T-helper 9 cell (primary cell): ENCODE data around the gene KCNAB1.
A peak's percentile ranks its signal among the peaks of the same experiment; 100 is the strongest.

Source experiments
- DNase-seq: peaks from one replicate; pipeline ENCODE4 v3.0.0-alpha.2; 2020

KCNAB1 gene

DNA sequence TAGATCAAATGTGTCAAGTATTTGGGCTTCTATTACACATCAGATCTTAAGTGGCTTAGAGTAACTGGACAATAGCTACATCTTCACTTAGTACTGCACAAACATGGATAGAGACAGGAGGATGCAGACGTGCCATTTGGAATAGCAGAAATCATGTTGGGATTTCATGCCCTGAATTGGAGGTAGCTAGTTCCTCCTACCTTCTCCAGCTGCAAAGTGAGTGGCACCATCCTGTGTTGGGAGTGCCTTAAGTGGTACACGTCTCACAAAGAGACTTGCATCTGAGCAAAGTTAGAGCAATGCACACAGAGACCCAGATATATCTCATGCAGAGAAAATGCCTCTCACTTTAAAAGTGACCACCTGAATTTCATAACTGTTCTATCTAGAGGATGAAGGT, 298.1 kb downstream of the KCNAB1 start:
- DNase-seq = no peak

DNA sequence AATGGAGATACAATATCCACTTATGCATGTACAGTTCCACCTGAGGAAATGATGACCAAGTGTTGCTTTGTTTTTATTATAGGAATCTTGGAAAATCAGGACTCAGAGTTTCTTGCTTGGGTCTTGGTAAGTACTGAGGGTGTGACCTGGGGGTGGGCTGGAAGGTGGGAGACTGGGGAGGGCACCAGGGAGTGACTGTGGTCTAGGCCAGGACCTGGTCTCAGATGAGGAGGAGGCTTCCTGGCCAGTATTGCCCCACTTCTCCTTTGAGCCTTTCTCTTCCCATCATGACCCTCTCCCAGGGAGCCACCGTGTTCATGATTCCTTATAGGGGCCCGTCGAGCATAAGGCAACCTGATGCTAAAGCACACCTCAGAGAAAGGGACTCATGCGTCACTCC, 301.2 kb downstream of the KCNAB1 start:
- no peak for DNase-seq

DNA sequence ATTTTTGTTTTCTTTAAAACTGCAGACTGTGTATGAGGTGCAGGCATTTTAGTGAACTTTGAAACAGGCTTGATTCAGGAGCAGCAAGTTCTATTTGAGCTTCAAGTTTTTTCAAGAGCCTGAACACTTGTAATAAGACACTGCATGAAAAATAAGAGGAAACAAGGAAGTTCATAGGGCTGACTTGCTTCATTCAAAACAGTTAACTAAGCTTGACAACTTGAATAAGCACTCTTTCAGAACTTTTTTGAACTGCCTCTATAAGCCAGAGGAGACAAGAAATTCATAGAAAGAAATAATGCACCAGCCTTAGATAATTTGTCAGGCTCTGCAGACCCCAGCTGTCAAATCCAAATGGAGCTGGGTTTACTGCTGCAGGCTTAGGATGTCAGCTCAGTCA, 304.4 kb downstream of the KCNAB1 start:
- no peak for DNase-seq

DNA sequence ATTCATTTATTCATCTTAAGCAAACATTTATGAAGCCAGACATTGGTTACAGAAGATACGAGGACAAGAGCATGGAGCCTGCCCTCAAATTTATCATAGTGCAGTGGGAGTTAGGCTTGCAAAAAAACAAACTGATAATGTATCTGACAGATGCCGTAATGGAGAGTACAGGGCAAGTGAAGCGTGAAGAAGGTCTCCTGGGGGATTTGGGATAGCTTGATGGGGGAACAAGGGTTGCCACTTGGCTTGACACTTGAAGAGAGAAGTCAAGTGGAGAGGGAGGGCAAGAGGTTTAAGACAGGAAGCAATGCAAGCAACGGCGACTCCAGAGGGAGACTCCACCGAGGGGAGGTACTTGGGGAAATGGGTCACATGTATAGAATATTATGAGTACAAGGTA, 305.3 kb downstream of the KCNAB1 start:
- no peak for DNase-seq

DNA sequence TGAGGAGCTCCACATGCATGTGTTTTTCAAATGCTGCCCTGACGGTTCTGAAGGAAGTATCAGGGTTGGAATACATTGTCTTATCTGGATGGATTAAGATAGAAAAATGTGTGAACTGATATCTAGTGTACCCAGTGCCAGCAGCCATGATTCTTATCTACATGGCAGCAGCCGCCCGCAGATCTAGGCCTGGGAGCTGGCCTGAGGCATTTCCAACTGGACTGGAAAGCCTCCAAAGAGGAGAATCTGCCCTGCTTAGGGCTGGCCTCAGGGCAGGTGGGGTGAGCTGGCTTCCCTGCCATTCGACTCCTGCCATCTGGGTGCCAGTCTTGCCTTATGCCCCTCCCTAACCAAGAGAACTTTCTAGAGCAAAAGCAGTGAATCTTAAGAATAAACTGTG, 308.7 kb downstream of the KCNAB1 start:
- no peak for DNase-seq

DNA sequence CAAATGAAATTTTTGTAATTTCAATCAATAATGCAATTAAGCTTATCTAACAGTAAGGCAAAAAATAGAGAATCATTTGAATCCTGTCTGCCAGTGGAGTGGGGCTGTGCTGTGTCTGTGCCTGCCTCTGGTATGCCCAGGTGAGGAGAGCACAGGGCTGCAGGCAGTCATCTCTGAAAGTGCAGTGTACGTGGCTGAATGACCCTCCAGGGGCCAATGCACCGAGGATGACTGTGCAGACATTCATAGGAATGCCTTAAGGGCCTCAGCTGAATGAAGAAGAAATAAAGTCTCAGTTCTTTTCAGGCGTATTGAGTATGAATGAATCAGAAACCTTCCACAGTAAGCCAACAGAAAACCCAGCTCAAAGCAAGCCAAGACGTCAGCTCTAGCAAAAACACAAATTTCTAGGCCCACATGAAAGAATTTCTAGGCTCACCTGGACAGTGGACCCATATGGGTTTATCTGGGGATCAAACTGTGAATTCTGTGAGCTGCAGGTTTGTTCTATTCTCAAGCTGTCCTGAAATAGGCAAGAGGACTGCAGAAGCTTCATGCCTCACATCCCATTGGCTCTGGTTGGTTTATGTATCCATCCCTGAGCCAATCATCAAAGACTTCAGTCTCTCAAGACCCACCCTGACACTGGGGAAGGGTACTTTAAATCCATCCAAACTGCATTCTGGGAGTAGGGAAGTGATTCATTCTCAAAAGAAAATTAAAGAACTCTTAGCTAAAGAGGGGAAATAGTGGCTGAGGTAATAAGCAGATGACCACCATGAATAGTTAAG, 311.2 kb downstream of the KCNAB1 start:
- no peak for DNase-seq

DNA sequence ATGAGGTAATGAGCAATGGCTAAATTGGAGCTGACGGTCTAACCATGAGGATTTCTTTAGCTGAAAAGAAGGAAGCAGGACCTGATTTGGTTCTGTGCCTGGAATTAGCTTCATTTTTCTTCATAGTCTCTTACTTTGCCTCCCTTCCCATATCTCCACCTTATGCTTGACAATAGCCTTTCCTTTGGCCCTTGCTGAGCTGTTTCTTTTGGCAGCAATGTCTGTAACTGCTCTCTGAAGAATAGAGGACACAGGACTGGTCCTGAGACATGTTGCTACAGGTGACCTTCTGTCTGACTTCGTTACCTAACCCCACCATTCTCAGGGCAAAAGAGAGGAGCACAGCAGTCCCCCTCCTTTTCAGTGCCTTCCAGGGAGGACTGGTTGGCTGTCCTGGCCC, 312.2 kb downstream of the KCNAB1 start:
- DNase-seq = no peak

DNA sequence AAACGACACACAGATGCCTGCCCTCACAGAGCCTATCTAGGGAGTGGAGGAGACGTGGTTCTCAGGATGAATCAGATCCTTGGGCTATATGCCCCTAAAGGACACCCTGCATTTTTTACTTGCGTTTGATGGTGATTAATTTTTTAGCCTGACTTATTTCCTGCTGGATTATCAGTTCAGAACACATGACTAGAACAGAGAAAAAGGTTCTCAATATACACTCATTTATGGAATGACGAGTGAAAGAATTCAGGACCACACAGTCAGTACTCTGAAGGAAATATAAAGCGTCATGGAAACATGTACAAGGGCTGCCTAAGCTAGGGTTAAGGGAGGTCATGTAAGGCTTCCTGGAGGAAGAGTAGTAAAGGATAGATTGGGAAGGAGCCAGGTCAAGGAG, 312.8 kb downstream of the KCNAB1 start:
- no peak for DNase-seq

DNA sequence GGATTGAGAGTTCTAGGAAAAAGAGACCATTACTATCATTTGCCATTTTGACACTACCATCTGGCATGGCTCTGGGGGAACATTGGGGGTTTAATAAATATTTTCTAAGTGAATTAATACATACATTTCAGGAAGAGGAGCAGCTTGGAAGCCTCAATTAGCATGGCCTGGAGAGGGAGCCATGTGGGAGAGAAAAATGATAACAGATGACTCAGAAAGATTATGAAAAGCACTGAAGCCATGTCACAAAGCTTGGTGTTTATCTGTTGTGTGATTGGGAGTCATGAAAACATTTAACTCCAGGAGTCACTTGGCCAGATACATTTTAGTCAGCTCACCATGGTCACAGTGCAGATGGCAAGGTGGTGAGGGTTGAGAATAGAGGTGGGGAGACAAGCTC, 313.5 kb downstream of the KCNAB1 start:
- DNase-seq = no peak

DNA sequence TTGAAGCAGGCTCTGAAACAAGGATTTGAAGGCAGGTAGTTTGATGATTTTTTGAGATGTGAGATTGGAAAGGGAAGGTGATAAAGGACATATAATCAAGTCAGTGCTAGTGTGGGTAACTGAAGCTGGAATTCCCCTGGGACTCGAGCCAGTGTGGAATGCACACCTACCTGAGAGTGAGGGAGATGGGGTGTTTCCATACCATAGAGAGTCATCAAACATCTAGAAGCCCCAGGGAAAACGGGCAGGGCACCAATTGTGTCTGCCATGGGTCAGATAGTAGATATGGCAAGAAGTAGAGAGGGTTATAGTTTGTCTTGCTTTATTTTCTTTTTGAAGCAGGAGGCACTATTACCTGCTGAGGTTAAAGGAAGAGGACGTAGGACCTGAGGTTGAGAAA, 314.5 kb downstream of the KCNAB1 start:
- no peak for DNase-seq

DNA sequence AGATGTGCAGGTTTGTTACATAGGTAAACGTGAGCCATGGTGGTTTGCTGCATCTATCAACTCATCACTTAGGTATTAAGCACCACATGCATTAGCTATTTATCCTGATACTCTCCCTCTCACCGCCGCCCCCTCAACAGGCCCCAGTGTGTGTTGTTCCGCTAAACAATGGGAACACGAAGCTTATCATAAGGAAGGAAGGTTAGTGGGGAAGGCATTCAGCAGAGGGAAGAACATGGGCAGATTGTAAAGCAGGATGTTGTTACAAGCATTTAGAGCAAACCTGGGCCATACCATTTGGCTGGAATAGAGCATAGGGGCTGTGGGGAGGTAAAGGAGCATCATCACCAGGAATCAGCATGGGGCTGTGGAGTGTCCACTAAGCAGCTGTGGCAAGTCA, 322.7 kb downstream of the KCNAB1 start:
- DNase-seq = no peak

DNA sequence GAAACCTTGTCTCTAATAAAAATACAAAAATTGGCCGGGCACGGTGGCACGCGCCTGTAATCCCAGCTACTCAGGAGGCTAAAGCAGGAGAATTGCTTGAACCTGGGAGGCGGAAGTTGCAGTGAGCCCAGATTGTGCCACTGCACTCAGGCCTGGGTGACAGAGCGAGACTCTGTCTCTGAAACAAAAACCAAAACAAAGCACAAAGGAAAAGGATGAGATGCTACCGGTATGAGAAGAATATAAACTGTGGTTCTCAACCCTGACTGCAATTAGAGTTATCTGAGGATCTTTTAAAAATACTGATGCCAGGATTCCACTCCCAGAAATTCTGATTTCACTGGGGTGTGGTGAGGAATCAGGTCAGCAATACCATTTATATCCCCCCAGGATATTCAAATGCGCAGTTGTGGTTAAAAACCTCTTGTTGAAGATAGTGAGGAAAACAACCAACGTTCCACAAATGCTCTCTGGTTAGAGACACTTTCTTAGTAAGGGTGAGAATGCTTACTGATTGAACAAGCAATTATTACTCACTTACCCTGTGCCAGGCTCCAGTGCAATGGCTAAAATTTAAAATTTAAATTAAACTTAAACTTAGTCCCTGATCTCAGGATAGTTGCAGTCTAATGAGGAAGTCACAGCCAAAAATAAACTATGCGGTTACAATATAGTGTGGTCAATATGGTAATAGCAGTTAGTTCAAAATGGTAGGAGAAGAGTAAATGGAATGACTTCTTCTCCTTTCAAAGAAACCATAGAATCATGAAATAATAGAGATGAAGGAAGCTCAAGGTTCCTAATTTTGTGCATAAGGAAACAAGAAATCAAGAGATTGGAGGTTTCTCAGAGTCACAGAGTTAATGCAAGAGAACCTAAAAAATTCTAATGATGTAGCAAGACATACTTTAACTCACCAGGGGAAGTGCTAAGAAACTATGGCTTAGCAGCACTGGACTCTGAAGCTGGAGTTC, 325.0 kb downstream of the KCNAB1 start:
- DNase-seq = no peak

DNA sequence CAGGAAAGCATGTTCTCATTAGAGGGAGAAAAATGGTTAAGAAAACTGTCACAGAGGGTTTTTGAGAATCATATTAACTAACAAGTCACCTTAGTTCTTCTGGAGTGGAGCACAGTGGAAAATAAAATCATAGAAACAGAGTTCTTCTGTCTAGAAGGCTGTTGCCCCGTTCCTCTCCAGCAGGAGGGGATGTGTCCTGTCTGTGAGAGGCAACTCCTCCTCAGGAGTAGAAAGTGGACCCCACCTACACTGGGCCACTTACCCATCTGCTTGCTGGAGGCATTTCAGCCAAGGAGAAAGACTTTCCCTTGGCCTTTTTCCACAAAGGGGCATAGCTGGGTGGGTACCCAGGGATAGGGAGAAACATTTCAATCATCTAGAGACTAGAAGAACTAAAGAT, 327.9 kb downstream of the KCNAB1 start:
- peak; percentile 8 for DNase-seq

DNA sequence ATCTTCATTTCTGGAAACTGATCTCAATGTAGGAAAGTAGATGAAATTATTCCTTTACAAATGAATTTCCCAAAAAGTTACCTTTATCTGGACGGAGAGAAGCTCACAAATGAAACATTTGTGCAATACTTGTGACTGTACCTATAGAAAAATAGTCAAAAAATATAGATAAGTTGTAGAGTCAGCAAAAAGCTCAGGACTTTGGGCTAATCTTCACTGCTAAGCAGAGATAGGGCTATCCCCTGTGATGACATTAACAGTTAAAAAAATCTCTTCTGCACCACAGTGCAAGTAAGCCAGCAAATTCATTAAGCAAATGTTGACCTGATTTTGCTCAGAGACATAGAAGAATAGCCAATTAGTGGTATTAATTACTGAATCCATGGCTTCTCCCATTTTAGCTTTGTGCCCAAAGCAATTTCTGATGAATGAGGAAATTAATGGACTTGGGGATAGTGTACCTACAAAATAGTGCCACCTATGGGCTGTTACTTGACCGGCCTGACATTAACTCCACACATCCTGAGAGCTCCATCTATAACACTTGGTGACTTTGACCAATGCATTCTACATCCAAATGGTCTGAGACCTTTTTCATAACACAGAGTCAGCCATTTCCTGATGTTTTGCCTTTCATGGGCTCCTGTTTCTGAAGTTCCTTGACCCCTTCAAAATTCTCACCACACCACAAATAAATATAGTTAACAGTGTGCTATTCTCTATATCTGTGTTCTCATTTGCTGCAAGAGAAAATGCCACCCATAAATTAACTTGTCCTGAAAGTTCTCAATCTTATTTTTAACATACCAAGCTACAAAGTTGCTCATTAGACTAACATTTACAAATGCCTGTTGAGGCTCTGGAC, 329.6 kb downstream of the KCNAB1 start:
- no peak for DNase-seq

DNA sequence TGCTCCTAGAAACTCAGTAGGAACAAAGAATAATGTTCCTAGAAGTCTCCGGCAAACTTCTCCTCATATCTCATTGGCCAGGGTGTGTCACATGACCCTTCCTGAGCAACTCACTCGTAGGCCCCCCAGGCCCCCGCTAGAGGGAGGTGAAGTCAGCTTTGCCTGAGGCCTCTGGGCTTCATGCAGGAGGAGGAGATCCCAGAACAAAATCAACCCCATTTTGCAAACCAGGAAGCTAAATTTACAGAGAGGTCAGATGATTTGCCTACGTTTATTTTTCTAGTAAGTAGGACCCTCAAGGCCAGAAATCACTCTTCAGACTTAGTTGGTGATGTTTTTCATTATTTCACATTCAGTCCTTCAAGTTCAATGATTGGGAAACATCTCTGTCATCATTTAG, 335.5 kb downstream of the KCNAB1 start:
- DNase-seq = no peak

DNA sequence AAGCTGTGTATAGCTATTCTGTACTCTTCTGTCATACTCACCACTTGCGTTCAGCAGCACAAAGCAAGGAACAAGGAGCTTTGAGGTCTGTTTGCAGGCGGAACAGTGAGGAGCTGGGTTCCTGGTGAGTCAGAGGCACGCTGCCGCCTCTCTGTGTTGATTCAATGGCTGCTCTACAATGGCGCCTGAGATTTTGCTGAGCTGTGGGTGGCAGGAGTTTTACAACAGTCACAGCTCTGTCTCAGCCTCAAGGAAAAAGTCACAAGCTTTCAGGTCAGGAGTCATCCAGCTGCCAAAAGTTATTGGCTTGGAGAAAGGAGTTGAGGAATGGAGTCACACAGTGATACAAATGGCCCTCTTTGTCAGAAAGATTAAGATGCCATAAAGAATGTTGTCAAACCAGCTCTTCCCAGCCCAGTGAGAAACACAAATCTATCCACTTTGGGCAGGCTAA, 336.4 kb downstream of the KCNAB1 start:
- no peak for DNase-seq

DNA sequence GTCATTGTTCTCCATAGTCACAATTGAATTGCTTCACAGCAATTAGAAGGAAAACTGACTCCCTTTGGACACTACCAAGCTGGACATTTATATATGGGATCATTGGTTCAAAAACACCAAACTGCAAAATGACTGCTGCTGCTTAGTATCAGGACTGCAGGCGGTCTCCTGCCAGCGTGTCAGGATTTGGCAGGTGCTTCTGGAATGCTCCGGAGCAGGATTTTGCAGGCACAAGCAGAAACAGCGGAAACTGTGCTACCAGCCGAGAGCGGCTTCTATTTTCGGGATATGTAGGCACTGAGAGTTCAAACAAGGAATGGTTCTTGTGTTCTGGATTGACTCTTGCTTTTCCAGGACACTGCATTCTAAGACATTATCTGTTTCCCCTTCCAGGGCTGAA, 339.1 kb downstream of the KCNAB1 start:
- DNase-seq = no peak

DNA sequence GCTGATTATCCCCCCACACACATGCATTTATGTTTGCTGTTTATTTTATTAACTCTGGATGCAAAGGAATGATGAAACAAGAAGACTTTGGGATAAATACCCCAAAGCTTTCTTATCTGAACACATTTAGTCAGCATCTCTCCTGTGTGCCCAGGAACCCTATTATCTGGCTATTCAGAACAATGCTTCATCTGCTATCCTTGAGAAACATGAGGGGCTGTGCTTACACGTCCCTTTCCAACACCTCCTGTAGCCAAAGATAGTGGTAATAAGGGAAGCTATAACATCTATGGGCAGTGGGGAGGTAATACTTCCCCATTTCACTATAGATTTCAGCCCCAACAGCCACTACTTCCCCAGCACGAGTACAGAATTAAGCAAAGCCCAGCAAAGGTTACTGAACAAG, 339.8 kb downstream of the KCNAB1 start:
- DNase-seq = no peak

DNA sequence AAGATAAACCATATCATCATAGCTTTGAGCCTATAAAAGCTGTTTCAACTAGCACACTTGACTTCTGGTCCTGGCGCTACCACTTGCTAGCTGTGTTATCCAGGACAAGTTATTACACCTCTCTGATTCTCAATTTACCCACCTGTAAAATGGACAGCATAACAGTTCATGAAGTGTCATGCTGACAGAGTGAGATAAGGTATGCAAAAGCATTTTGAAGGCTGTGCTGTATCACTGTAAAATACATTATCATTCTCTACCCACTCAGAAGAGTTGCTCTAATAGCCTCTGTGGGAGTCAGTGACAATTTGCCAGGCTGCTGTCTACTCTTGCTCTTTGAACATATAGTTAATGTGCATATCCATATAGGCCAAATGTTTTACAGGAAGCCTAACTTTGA, 341.5 kb downstream of the KCNAB1 start:
- no peak for DNase-seq

DNA sequence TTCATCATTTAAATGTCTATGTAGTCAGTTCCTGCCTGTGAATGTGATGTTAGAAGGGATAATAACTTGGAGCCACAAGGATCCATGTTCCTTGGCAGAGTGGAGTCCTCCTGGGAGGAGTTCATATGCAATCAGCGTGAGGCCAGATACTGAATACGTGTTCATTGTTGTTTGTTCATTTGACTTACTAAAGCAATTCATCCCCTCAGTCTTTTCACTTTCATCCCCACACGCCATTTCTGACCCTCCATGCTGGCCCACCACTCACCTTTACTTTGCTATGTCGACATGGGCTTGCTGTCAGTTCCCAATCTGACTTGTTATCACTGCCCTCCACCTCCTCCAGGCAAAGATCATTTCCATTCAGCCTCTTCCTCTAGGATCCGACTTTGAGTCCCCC, 342.7 kb downstream of the KCNAB1 start:
- no peak for DNase-seq

DNA sequence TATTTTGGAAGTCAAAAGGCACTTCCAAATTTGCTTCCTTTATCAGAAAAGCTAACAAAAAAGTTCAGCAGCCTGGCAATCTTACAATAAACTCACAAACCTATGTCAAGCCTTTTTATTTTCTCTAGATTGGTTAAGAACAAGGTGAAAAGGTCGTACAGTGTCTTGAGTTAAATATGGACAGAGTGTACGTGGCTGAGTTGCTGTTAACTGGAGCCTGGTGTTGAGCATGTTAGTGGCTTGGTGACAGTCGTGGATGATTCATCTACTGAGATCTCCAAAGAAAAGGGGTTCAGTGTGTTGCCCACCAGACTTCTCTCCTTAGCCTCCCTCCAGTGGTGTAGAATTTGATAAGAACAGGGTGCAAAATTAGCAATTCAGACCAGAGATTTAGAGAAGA, 344.8 kb downstream of the KCNAB1 start:
- DNase-seq = no peak

DNA sequence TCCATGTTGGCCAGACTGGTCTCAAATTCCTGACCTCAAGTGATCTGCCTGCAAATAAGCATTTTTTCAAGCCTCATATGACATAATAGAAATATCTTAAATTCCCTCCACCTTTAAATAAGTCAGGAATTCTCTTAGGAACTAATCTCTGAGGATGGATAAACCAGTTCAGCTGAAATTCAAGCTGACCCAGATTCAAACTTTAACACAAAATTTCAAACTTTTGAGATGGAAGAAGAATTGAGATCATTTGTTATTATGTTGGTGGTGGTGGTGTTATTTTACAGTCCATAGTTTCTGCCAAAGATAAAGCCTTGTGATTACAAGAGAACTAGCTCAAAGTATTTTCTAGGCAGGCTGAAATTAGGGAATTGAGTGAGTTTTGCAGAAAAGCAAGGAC, 349.1 kb downstream of the KCNAB1 start:
- no peak for DNase-seq

DNA sequence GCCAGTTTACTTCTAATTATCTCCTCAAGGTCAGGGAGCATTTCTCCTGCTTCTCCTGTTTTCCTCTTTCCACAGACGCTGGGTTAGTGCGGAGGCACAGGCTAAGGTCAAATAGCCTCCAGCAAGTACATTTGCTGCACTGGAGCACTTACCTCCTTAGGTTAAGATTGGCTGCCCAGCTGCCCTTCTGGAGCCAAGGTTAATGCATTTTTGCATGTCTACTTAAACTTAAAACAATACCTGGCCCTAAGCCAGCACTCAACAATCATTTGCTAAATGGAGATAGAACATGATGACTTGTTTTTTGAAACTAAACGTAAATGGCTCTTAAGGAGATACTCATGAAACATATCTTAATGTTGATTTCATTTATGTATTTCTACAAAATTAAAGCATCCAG, 351.1 kb downstream of the KCNAB1 start:
- DNase-seq = no peak
